ENCODE data around the gene ADGRV1. TPM values are rescaled to one million over a fixed set of nuclear protein-coding genes. Genes with fewer than 3 reads are reported as not detected.
"Not testable (repeated sequence)": the region's sequence is repeated elsewhere in the genome, so short reads cannot be mapped to it uniquely, and the experiment has no call there.

Gene ADGRV1
- polyA plus RNA-seq, 3 donors: 10.2 to 14.8 (median 10.6) TPM

DNA sequence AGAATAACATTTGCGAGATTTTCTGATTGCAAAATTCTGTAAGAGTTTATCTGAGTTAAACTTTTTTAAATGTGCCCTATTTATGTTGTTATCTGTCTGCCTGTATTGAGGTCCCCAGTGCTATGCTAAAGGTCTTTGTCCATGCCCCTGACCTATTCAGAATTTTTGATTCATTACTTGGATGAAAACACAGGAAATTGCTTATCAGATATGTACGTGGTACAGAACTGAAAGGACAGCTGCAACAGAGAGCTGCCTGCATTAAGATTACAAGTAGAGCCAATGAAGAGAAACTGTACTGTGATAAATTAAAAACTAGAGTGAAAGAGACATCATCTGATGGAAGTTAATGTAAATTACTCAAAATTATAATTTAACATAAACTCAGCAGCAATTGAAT, 408.8 kb downstream of the ADGRV1 start:
- DNase-seq (ENCODE audit: low read depth in 3 of 3, low spot score in 2 of 3): no peak

DNA sequence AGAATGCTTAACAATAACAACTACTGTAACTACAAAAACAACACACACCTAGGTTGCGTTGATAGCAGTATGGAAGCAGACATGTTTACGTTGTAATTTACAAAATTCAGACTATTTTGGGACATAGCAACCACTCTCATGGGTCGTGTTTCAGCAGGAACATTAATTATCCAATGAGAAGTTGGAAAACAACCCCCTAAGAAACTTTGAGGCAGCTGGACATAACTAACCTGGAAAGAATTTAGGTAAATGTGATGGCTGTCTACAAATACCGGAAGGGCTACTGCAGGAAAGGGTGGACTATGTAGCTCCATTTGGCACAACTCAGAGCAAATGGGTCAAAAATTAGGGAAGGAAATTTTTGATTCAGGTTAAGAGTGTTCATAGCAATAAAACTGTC, 409.3 kb downstream of the ADGRV1 start:
- no peak for DNase-seq (ENCODE audit: low read depth in 3 of 3, low spot score in 2 of 3)

DNA sequence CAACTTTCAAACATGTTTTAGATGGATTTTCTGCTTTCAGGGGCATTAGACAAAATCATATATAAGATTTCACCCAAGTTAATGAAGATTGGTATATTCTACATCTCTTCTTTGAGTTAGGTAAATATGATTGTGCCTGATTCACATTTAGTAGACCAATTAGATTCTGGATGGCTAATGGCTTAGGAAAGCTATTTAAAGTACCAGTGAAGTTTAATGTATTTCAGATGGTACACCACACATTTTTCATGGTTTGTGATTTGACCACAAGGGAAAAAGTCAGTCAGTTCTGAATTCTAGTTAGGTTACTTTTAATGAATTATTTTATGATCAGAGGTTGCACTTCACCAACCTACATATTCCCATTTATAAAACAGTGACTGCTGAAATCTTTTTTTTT, 409.7 kb downstream of the ADGRV1 start:
- DNase-seq (ENCODE audit: low read depth in 3 of 3, low spot score in 2 of 3): no peak

DNA sequence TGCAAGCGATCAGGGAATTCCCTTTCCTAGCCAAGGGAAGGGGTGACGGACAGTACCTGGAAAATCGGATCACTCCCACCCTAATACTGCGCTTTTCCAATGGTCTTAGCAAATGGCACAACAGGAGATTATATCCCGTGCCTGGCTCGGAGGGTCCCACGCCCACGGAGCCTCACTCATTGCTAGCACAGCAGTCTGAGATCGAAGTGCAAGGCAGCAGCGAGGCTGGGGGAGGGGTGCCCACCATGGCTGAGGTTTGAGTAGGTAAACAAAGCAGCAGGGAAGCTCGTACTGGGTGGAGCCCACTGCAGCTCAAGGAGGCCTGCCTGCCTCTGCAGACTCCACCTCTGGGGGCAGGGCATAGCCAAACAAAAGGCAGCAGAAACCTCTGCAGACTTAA, 411.3 kb downstream of the ADGRV1 start:
- DNase-seq (ENCODE audit: low read depth in 3 of 3, low spot score in 2 of 3): not testable (repeated sequence)

DNA sequence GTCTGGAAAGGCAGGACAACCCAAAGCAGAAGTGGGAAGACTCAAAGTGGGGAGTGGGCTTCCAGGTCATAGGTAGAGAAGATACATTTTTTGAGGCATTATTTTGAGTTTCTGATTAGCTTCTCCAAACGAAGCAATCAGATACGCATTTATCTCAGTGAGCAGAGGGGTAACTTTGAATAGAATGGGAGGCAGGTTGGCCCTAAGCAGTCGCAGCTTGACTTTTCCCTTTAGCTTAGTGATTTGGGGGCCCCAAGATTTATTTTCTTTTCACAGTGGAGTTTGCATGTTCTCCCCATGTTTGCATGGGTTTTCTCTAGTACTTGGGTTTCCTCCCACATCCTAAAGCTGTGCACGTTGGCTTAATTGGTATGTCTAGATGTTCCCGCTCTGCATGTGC, 422.6 kb downstream of the ADGRV1 start:
- no peak for DNase-seq (ENCODE audit: low read depth in 3 of 3, low spot score in 2 of 3)

DNA sequence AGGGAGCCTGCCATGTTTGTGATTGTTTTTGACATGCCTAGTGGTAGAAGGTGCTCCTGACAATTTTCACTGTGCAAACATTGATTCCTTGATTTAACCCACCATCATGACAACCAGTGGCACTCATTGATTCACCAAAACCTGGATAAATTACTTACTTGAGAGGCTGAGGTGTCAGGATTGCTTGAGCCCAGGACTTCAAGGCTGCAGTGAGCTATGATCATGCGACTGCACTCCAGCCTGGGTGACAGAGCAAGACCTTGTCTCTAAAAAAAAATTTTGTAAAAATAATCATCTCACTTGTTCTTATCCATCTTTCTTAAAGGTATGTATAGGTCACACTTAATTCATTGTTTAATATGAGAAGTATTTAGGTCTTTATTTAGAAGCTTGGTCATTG, 423.2 kb downstream of the ADGRV1 start:
- DNase-seq (ENCODE audit: low read depth in 3 of 3, low spot score in 2 of 3): no peak

DNA sequence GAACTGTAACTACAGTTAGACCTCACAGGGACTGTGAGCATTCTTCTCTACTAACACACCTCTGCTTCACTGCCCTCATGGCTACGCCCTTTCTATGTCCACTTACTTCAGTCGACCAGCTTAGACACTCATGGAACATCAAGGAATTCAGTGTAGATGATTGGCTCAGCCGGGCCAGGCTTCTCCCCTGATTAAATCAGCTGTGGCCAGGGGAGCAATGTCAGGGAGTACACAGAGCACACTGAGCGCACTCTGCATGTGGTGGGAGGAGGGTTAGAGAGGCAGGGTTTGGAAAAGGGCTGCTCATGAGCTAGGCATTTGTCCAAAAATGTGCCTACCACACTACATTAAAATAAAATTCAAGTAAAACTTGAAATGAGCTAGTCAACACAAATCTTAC, 424.0 kb downstream of the ADGRV1 start:
- DNase-seq (ENCODE audit: low read depth in 3 of 3, low spot score in 2 of 3): no peak

DNA sequence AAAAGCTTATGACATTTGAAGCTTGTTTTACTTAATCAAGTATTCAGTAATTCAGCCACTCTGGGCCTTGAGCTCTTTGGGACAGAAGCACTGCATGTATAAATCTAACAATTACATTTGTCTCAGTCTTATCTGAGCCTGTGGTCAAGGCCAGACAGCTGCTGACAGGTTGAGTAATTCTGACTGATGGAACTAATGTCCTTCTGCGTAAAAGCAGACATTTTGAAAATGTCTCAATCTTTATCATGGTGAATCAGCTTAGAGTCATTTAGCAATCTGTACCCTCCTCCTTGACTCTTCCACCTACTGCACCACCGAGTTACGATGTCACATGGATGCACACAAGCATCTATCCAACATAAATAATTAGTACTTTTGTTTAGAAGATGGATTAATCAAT, 424.6 kb downstream of the ADGRV1 start:
- no peak for DNase-seq (ENCODE audit: low read depth in 3 of 3, low spot score in 2 of 3)

DNA sequence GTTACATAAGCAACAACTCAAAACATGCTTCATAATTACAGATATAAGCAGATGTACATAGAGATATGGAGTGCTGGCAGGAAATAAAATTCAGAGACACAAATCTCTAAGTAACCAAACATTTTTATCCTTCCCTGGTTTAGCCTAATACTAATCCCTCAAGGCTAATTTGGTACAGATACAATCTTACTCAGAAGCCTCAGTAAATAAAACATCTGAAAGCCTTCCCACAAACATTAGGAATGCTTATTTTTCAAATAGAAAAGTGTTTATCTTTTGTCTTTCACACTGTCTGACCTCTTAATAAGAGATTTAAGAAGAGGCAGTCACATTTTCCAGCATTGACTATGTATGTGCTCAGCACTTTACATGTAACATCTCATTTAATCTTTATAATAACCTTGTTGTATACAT, 425.1 kb downstream of the ADGRV1 start:
- no peak for DNase-seq (ENCODE audit: low read depth in 3 of 3, low spot score in 2 of 3)

DNA sequence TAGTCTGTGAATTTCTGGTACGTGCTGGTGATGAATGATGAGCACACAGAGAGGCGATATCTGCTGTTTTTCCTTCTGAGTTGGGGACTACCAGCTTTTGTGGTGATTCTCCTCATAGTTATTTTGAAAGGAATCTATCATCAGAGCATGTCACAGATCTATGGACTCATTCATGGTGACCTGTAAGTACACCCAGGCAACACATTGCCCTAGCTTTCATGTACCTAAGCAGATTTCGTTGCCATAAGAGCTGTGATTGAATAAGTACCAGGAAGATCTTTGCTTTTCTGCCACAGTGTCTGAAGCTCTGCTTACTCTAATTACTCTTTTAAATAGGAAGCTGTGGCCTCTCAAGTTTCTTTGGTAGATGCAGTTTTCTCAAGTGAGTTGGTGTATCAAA, 426.7 kb downstream of the ADGRV1 start:
- no peak for DNase-seq (ENCODE audit: low read depth in 3 of 3, low spot score in 2 of 3)

DNA sequence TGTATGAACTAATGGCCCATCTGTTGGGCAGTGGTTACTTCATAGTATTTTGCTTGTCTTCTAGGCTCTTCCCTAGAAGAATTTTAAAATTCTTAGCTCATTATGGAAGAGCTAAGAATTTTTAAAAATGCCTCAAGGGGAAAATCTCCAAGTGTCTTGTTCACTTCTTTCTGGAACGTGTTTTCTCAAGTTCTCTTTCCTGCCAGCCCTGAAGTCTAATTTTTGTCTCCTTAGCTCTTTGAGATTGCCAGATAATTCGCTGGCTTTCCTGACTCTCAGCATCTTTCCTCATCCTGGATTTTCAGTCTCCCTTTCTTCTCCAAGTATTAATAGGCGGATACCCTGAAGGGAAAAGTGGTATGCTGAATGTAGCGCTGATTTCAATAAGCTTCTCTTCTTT, 429.1 kb downstream of the ADGRV1 start:
- no peak for DNase-seq (ENCODE audit: low read depth in 3 of 3, low spot score in 2 of 3)

DNA sequence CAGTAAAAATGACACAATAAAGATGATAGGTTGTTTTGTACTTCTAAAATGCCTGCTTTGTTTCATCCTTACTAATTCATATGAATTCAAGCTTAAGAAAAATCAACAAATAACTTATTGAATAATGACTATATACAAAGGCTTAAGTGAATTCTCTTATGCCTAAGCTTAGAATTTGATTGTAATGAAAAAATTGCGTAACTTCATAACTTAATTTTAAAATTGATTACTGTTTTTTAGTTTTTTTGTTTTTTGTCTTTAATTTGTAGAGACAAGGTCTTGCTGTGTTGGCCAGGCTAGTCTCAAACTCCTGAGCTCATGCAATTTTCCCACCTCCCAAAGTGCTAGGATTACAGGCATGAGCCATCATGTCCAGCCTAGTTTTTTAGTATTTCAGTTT, 432.6 kb downstream of the ADGRV1 start:
- no peak for DNase-seq (ENCODE audit: low read depth in 3 of 3, low spot score in 2 of 3)

DNA sequence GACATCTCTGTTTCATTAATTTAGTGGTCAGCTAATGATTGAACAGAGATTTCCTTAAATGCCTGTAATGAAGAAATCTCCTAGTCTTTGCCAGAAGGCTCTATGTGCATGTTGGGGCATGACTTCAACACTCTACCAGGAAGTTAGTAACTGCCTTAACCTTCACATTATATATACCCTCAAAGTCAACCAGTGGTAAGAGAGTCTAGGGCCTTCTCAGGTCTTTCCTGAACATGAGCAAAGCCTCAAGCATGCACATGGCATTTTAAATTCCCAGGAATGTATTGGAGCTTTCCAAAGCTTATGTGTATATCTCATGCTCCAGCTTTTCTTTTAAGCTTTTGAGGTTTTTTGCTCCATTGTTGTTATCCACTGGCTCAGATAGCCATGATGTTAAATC, 436.2 kb downstream of the ADGRV1 start:
- DNase-seq (ENCODE audit: low read depth in 3 of 3, low spot score in 2 of 3): no peak

DNA sequence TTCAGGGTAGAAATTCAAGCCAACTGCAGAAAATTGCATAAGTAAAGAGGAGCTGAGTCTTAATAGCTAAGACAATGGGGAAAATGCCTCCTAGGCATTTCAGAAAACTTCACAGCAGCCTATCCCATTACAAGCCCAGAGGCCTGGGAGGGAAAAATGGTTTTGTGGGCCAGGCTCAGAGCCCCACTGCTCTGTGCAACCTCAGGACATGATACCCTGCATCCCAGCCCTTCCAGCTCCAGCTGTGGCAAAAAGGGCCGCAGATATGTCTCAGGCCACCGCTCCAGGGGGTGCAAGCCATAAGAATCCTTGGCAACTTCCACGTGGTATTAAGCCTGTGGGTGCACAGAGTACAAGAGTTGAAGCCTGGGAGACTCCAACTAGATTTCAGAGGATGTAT, 437.5 kb downstream of the ADGRV1 start:
- no peak for DNase-seq (ENCODE audit: low read depth in 3 of 3, low spot score in 2 of 3)

DNA sequence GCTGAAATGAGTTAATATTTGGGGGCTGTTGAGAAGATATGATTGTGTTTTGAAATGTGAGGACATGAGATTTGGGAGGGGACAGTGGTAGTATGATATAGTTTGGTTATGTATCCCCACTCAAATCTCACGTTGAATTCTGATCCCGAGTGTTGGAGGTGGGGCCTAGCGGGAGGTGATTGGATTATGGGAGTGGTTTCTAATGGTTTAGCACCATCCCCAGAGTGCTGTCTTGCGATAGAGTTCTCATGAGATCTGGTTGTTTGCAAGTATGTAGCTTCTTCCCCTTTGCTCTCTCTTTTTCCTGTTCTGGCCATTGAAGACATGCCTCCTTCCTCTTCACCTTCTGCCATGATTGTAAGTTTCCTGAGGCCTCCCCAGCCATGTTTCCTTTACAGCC, 438.5 kb downstream of the ADGRV1 start:
- DNase-seq (ENCODE audit: low read depth in 3 of 3, low spot score in 2 of 3): no peak

DNA sequence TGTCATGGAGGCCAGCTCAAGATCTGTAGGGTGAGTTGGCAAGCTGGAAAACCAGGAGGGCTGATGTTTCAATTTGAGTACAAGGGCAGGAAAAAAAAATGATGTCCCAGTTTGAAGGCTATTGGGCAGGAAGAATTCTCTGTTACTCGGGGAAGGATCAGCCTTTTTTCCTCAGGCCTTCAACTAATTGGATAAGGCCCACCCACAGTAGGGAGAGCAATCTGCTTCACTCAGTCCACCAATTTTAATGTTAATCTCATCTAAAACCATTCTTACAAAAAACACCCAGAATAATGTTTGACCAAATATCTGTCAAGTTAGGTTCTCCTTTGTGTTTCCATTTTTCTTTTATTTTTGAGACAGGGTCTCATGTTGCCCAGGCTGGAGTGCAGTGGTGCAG, 442.1 kb downstream of the ADGRV1 start:
- DNase-seq (ENCODE audit: low read depth in 3 of 3, low spot score in 2 of 3): no peak

DNA sequence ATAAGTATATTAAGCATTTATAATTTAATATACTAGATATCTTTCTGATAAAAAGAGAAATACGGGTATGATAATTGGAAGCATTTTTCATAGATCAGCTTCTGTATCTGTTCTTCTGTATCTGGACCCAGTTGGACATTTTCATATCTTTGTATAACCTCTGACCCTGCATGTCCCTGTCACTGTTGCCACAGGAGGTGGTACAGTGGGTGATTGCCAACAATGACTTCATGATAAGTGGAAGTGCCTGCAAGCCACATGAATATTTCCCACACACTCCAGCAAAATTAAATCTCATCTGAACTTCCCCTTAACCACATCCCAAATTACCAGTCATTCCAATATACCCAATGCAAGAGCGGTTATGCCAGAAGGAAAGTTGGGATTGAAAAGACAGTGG, 448.1 kb downstream of the ADGRV1 start:
- no peak for DNase-seq (ENCODE audit: low read depth in 3 of 3, low spot score in 2 of 3)

DNA sequence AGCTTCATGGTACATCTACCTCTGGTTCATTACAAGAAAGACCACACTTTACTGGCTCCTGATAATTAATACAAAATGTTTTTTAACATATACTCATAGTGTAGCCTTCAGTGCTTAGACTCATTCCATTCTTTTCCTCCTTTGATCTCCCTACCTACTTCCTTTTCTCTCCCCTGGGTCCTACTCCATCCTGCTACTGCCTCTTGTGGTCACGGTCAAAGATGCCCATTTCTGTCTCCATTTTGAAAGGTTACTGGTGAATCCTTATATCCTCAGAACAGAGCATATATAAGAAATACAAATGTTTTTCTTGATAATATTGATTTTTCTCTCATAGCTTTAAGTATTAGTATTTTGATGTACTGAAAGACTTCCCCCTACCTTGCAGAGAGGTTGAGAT, 448.7 kb downstream of the ADGRV1 start:
- no peak for DNase-seq (ENCODE audit: low read depth in 3 of 3, low spot score in 2 of 3)

DNA sequence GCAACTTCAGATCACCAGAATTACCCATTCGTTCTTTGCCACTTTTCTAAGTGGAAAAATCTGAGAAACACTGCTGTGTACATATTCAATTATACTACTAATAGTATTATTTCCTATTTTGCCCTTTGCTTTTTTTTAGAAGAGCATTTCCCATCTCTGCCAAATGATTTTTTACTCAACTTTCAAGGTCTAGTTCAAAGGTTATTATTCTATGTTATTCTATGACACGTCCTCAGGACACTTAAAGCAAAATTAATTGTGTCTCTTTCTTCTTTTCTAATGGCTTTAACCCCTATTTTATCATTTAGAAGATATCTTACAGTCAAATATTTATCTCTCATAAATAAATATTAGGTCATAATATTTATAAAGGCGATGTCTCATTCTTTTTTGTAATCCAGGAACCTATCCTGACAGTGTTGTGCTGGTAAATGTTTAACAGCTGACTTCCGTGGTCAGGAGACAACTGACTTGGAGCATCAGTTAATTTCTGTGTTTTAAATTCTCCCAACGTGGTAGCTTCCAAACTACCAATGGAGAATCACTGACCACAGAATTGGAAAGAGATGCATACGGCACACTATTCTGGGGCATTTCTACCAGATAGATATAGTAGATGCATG, 449.3 kb downstream of the ADGRV1 start:
- DNase-seq (ENCODE audit: low read depth in 3 of 3, low spot score in 2 of 3): no peak

DNA sequence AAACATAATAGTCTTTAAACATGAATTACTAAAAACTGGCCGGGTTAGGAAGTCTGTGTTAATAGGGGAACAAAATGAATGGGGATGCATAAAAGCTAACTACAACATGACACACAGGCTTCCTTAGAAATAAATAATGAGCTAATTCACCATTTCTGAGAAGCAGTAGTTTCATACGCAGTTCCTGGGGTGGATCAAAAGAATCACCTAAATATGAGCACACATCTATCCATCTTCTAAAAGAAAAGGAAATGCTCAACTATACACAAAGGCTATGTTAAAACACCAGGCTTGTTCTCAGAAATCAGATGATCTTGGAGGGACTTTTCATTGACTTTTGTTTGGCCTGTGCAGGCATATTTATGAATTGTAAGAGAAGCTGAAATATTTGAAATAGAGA, 451.5 kb downstream of the ADGRV1 start:
- DNase-seq (ENCODE audit: low read depth in 3 of 3, low spot score in 2 of 3): no peak

DNA sequence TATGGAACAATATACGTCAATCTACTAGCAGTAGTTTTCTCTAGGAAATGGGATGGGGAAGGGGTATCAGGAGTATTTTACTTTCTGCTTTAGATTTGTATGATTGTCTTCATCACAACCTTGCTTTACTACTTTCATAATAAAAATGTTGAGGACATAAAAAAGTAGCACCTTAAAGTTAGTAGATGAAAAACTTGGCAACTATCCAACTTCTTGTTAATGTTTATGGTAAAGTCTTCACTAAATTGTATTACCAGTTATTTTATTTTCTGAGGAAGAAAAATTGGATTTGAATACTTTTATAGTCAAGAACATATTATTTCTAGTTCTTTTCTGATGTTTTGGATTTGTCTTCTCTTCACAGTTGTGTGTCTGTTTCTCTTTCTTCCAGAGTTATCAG, 452.4 kb downstream of the ADGRV1 start:
- no peak for DNase-seq (ENCODE audit: low read depth in 3 of 3, low spot score in 2 of 3)

DNA sequence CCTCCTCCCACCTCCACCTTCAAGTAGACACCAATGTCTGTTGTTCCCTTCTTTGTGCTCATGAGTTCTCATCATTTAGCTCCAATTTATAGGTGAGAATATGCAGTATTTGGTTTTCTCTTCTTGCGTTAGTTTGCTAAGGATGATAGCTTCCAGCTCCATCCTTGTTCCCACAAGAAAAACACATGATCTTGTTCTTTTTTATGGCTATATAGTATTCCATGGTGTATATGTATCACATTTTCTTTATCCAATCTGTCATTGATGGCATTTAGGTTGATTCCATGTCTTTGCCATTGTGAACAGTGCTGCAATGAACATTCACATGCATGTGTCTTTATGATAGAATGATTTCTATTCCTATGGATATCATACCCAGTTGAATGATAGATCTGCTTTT, 454.3 kb downstream of the ADGRV1 start:
- not testable (repeated sequence) for DNase-seq (ENCODE audit: low read depth in 3 of 3, low spot score in 2 of 3)

DNA sequence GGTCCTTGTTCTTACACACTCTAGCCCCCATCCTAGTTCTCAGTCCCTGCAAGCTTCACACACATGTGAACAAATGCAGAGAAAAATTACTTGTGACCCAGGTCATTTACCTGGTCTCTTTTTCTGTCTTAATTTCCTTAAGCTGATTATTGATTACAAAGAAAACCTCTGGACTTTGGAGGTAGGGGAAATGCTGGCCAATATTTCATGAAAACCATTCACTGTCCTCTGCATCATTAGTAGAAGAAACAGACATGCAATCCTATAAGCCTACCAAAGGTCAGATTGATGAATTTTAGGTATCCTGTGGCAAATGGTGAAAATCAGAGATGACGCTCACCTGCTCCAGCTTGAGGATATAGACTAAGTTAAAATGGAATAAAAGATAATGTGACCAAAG, 457.7 kb downstream of the ADGRV1 start:
- DNase-seq (ENCODE audit: low read depth in 3 of 3, low spot score in 2 of 3): no peak
